Measurements from ENCODE around the gene DPP3. TPM values are rescaled to one million over a fixed set of nuclear protein-coding genes. Genes with fewer than 3 reads are reported as not detected.

The DPP3 gene
- total RNA-seq, 1 donor from 2014 or later: 12.4 TPM

DNA sequence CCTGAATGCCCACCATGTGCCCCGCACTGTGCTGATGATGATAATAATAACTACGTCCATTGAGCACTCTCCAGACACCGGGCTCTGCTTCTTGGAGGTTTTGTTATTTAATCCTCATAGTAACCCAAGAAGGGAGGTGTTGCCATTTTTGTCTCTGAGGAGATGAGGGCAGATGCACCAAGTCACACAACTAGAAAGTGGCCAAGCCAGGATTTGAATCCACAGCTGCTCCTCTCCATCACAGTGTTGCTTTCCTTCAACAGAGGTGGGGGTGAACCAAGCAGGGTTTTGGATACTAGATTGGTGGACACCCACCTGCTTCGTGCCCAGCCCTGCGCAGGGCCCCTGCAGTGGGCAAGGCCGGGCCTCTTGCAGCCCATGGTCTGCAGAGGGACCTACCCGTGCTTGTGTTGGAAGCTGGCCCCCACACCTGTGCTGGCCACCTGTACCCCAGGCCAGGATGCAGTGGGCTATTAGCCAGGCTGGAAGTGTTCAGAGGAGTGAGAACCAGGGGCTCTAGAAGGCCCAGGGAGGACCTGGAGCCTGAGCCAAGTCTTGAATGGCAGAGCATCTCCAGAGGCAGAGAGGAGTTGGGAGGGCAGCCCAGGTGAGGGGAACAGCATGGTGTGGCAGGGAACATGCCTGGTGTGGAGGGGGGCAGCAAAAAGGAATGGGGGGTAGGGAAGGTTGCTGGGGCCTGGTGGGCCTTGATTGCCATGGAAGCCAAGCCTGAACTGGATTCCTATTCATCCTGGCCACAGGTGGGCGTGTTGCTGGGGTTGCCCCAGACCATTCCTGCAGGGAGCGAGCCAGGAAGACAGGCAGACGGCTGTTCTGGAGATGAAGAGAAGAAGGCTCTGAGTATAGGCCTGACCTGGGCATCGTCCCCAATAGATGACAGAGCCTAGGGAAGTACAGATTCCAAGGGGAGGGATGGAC, 2.7 kb upstream of the DPP3 start:
- ATAC-seq: no peak
- no peak for DNase-seq (ENCODE audit: low spot score)
- intact Hi-C loops (cut with DNase I): no loop called here

DNA sequence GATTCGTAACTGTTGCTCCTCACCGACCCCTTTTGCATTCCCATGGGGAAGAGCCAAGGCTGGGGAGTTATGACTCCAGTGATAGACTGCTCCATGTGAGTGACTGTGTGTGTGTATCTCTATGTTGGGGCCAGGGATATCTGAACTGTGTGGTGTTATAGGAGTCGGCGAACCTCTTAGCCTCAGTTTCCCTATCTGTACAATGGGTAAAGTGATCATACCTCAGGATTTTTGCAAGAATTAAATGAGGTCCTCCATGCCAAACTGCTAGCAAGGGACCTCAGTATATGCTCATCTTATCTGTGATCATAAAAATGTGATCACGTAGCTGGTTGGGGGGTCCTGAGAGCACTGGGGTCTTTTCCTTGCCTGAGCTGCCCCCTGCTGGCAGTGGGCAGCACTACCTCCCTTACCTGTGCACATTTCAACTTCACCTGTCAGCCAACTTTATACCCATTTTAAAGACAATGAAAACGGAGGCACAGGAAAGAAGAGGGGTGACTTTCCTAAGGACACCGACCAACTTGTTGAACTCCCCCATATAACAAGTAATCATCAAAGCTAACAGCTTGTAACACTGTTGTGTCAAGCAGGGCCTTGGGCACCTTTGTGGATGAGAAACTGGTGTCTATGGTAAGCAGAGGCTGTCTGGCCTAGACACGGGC, 1.4 kb upstream of the DPP3 start:
- no peak for ATAC-seq
- intact Hi-C loops (cut with DNase I): no loop called here

DNA sequence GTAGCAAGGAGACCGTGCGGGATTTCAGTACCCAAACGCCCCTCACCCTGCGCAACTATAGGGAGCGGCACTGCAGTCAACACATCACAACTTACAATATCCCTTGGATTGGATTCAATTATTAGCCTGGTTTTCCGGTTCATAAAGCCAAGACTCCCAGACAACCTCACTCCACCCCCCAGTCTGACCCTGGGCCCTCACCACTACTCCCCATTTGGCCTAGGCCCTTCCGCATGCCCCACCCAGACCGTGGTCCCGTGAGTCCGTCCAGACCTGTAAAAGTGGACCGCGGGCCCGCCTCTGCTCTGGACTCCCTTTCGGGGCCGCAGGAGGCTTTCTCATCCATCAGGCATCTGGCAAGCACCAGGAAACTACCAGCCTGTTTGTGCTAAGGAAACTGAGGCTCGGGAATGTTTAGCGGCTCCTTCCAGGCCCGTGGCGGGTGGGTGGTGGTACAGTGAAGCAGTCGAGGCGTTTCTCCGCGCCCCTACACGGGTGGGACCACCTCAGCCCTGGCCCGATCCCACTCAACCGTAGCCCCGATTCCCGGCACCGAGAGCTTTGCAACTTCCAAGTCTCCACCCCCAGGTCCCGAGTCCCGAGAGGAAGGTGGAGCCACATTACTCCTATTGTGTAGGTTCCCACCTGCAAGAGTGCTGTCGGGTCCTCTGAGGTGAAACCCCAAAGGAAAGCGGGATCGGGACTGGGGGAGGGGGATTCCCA, 679 bp upstream of the DPP3 start:
- intact Hi-C loops (cut with DNase I): no loop called here
- ATAC-seq (peak; percentile 29), DNase-seq (ENCODE audit: low spot score) (no peak)

More for the DNA sequence above, 1.4 kb upstream of the DPP3 start:
- no peak for DNase-seq (ENCODE audit: low spot score)

GRCh38 chr11:66484806-66485380, 4.7 kb downstream of the DPP3 start:
- intact Hi-C loops (cut with DNase I): loop anchor here (5.0 kb wide), 1 partner anchor 753 kb away; no protein-coding TSS in a partner anchor
- no peak for DNase-seq (ENCODE audit: low spot score)
- no peak for ATAC-seq

GRCh38 chr11:66488957-66489356, 8.7 kb downstream of the DPP3 start:
- DNase-seq (ENCODE audit: low spot score) (no peak), ATAC-seq (no peak)
- intact Hi-C loops (cut with DNase I): loop anchor here (5.0 kb wide), 1 partner anchor 757 kb away; no protein-coding TSS in a partner anchor

DNA sequence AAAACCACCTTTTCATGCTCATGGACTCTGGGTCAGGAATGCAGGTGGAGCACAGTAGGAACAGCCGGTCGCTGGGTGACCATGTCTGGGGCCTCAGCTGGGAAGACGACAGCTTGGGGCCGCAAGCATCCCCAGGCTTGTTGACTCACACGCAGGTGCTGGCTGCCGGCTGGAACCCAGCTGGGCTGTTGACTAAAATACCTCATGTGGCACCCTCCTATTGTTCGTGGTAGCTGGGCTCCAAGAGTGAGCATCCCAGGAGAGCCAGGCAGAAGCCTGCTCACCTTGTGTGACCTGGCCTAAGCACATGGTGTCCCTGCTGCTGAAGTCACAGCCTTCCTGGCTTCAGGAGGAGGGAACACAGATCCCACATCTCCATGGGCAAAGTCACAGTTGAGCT, 9.4 kb downstream of the DPP3 start:
- DNase-seq (ENCODE audit: low spot score) (no peak), ATAC-seq (no peak)
- intact Hi-C loops (cut with DNase I): loop anchor here (5.0 kb wide), 1 partner anchor 757 kb away; no protein-coding TSS in a partner anchor

GRCh38 chr11:66491315-66491935, 11.2 kb downstream of the DPP3 start:
- intact Hi-C loops (cut with DNase I): no loop called here
- no peak for DNase-seq (ENCODE audit: low spot score)
- ATAC-seq: peak; percentile 11

- intact Hi-C loops (cut with DNase I): no loop called here
- no peak for ATAC-seq
Measured at GRCh38 chr11:66492161-66492865, 12.1 kb downstream of the DPP3 start.

GRCh38 chr11:66493130-66493529, 12.9 kb downstream of the DPP3 start:
- DNase-seq (ENCODE audit: low spot score) (no peak), ATAC-seq (no peak)
- intact Hi-C loops (cut with DNase I): no loop called here

More at GRCh38 chr11:66492161-66492865, 12.1 kb downstream of the DPP3 start:
- no peak for DNase-seq (ENCODE audit: low spot score)

DNA sequence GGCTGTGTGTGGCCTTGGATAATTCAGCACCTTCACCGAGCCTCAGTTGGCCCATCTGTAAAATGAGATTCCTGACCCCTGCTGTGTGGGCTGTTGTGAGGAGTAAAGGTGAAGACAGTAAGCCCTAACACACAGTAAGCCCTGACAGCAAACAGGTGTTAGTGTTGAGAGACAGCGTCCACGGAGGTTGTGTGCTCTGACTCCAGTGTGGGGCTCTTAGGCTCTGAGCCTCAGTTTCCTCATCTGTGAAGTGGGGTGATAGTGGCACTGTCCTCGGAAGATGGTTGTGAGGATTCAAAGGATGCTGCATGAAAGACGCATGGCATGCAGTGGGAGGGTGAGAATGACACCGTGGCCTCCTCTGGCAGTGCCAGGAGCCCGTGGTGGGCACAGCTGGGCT, 14.2 kb downstream of the DPP3 start:
- intact Hi-C loops (cut with DNase I): no loop called here
- DNase-seq (ENCODE audit: low spot score): no peak
- no peak for ATAC-seq

DNA sequence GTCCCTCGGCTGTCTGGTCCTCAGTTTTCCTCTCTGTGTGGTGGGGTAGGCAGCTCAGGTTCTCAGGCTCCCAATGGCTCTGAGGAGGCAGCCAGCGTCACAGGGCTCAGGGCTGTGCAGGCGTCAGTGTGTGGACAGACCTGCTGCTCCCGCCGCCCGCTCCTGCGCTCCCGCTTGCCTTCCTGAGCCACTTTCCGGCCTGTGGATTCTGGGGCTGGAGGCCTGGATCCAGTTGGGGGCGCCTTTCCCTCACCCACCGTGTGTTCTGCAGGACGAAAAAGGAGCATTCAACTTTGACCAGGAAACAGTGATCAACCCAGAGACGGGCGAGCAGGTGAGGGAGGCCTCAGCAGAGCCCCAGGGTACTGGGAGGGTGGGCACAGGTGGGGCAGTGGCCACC, 14.7 kb downstream of the DPP3 start:
- no peak for ATAC-seq
- intact Hi-C loops (cut with DNase I): no loop called here
- DNase-seq (ENCODE audit: low spot score): no peak

GRCh38 chr11:66495401-66495854, 15.2 kb downstream of the DPP3 start:
- intact Hi-C loops (cut with DNase I): no loop called here
- DNase-seq (ENCODE audit: low spot score) (no peak), ATAC-seq (no peak)

DNA sequence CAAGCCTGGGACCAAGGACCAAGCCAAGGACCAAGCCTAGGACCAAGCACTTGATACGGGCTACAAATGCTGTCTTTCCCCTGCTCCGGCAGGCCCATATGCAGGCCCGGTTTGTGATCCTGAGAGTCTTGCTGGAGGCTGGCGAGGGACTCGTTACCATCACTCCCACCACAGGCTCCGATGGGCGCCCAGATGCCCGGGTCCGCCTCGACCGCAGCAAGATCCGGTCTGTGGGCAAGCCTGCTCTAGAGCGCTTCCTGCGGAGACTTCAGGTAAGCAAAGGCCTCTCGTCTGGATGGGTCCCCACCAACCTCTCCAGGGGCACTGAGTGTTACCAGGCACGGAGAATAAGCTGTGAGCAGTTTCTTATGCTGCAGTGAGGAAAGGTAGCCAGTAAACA, 17.0 kb downstream of the DPP3 start:
- no peak for ATAC-seq
- intact Hi-C loops (cut with DNase I): no loop called here
- no peak for DNase-seq (ENCODE audit: low spot score)

DNA sequence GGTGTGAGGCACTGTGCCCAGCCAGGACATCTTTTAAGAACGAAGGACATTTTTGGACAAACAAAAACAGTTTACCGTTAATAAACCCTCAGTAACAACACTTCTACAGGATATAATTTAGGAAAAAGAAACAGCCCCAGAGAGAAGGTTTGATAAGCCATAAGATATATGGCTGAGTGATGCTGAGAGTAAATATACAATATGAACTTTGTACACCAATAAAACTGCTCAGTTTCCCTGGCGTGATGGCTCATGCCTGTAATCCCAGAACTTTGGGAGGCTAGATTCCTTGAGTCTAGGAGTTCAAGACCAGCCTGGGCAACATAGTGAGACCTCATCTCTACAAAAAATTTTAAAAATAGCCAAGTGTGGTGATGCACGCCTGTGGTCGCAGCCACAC, 18.3 kb downstream of the DPP3 start:
- ATAC-seq (no peak), DNase-seq (ENCODE audit: low spot score) (no peak)
- intact Hi-C loops (cut with DNase I): no loop called here

- DNase-seq (ENCODE audit: low spot score) (no peak), ATAC-seq (no peak)
- intact Hi-C loops (cut with DNase I): no loop called here
Measured at GRCh38 chr11:66505276-66505816, 25.1 kb downstream of the DPP3 start.

DNA sequence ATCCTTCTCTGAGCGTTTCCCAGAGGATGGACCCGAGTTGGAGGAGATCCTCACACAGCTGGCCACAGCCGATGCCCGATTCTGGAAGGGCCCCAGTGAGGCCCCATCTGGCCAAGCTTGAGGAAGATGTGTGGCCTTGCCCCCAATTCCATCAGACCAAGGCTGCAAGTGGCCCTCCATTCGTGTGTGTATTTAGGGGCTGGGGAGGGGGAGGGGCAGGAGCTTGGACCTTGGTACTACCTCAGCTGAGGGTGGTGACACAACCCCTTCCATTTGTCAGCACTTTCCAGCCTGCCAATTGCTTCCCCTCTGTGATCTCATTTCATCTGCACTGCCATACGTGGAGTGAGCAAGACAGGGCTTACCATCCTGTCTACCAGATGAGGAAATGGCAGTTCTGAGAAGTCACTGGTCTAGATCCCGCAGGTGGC, 28.9 kb downstream of the DPP3 start:
- ATAC-seq (no peak), DNase-seq (ENCODE audit: low spot score) (no peak)
- intact Hi-C loops (cut with DNase I): no loop called here

- intact Hi-C loops (cut with DNase I): no loop called here
- peak; percentile 98 for ATAC-seq
Measured at GRCh38 chr11:66510271-66510989, 30.2 kb downstream of the DPP3 start, which contains the start of gene BBS1. Gene BBS1, plus strand, starts transcription at chr11:66510635. Its CDS starts 25 bp downstream, at chr11:66510660.

More at GRCh38 chr11:66510271-66510989, 30.2 kb downstream of the DPP3 start, which contains the start of gene BBS1:
- DNase-seq (ENCODE audit: low spot score): peak; percentile 94

All from sciatic nerve (tissue), 2 donors.